Astrocyte (in vitro differentiated cells and primary cell): ENCODE measurements around the gene RAET1G.

Experiments
- CTCF ChIP-seq: IDR thresholded peaks from 2 replicates; pipeline ENCODE4 v1.5.1; 2011; ENCODE audit warnings: low read depth, mild to moderate bottlenecking, inconsistent platforms, low read length, moderate library complexity; ENCODE audit not compliant: insufficient read depth
- EZH2 ChIP-seq: IDR thresholded peaks from 2 replicates; pipeline ENCODE4 v1.6.1; 2012; ENCODE audit warnings: mild to moderate bottlenecking, low read length, inconsistent platforms; ENCODE audit not compliant: insufficient read depth

GRCh38 chr6:149934249-149935156 lies 11.6 kb upstream of the RAET1G start:
- TF ChIP-seq CTCF (peak; percentile 79), EZH2 (no peak)
